ENCODE data around the gene AMFR. TPM values are rescaled to one million over a fixed set of nuclear protein-coding genes. Genes with fewer than 3 reads are reported as not detected.

AMFR gene
- total RNA-seq, 6 experiments from 2014 or later, result 92.2 to 189 (median 137) TPM

GRCh38 chr16:56315955-56316354 lies 109.4 kb downstream of the AMFR start:
- Histone ChIP-seq H3K36me3 (peaks cover 0 to 6% (median 1%) of the 10 kb centered on the region in 4 donors), H3K9me3 (no peaks in the 10 kb centered on the region), H3K27ac (no peak overlapping the region), H3K27me3 (no peaks in the 10 kb centered on the region), H3K4me3 (no peak overlapping the region), H3K4me1 (no peaks in the 10 kb centered on the region)
- TF ChIP-seq CTCF (IDR thresholded peaks at IDR 0.05), result no peak
- TF ChIP-seq POLR2A (IDR thresholded peaks at IDR 0.05), result no peak
- intact Hi-C loops (cut with DNase I), result loop anchor here (5.0 to 10.0 kb wide), 3 partner anchors 271 to 369 kb away; no protein-coding TSS in a partner anchor
- DNase-seq (no peak), ATAC-seq (no peak)
- no CpG with 5 or more reads among the region's 7 CpGs for WGBS (ENCODE audit: insufficient coverage, low coverage, low lambda C conversion rate, missing lambda C conversion rate)

- H3K4me3 ChIP-seq, result no peak overlapping the region
- intact Hi-C loops (cut with DNase I), result loop anchor here in 1 of 2 donors (10.0 kb wide), 1 partner anchor 270 kb away; no protein-coding TSS in a partner anchor
- 82% methylated on average over 14 of the region's 18 CpGs for WGBS (ENCODE audit: insufficient coverage, low coverage, low lambda C conversion rate, missing lambda C conversion rate)
- TF ChIP-seq POLR2A (IDR thresholded peaks at IDR 0.05), result no peak
- no peak for TF ChIP-seq CTCF (IDR thresholded peaks at IDR 0.05)
- H3K27ac ChIP-seq, result no peak overlapping the region
- DNase-seq (no peak), ATAC-seq (no peak)
- H3K4me1 ChIP-seq, result no peaks in the 10 kb centered on the region
- no peaks in the 10 kb centered on the region for H3K27me3 ChIP-seq
- peaks cover 0 to 6% (median 1%) of the 10 kb centered on the region in 4 donors for H3K36me3 ChIP-seq
- H3K9me3 ChIP-seq, result no peaks in the 10 kb centered on the region
These were observed 111.0 kb downstream of the AMFR start for GRCh38 chr16:56314244-56314850.

GRCh38 chr16:56312556-56312955 lies 112.8 kb downstream of the AMFR start:
- 100% methylated on average over 2 of the region's 7 CpGs for WGBS (ENCODE audit: insufficient coverage, low coverage, low lambda C conversion rate, missing lambda C conversion rate)
- H3K4me1 ChIP-seq, result no peaks in the 10 kb centered on the region
- peaks cover 0 to 3% (median 0%) of the 10 kb centered on the region in 4 donors for H3K36me3 ChIP-seq
- ATAC-seq, result no peak
- DNase-seq, result no peak
- H3K9me3 ChIP-seq, result no peaks in the 10 kb centered on the region
- intact Hi-C loops (cut with DNase I), result loop anchor here in 1 of 2 donors (10.0 kb wide), 1 partner anchor 268 kb away; no protein-coding TSS in a partner anchor
- TF ChIP-seq POLR2A (IDR thresholded peaks at IDR 0.05) (no peak), CTCF (IDR thresholded peaks at IDR 0.05) (no peak)
- H3K4me3 ChIP-seq, result no peak overlapping the region
- no peak overlapping the region for H3K27ac ChIP-seq
- no peaks in the 10 kb centered on the region for H3K27me3 ChIP-seq

GRCh38 chr16:56312028-56312300 lies 113.4 kb downstream of the AMFR start:
- Histone ChIP-seq H3K4me3 (no peak overlapping the region), H3K36me3 (peaks cover 0 to 3% (median 0%) of the 10 kb centered on the region in 4 donors), H3K9me3 (no peaks in the 10 kb centered on the region), H3K4me1 (no peaks in the 10 kb centered on the region), H3K27me3 (no peaks in the 10 kb centered on the region), H3K27ac (no peak overlapping the region)
- TF ChIP-seq POLR2A (IDR thresholded peaks at IDR 0.05) (no peak), CTCF (IDR thresholded peaks at IDR 0.05) (no peak)
- no peak for DNase-seq
- no peak for ATAC-seq
- 73% methylated on average over 9 of the region's 11 CpGs for WGBS (ENCODE audit: insufficient coverage, low coverage, low lambda C conversion rate, missing lambda C conversion rate)
- intact Hi-C loops (cut with DNase I), result loop anchor here in 1 of 2 donors (10.0 kb wide), 1 partner anchor 267 kb away; no protein-coding TSS in a partner anchor

Other genes starting within 250 kb of the AMFR start
- 10 to 100 TPM; 18.2 to 45.1 (median 21.5) TPM for gene GNAO1, start 234.1 kb downstream of the AMFR start, total RNA-seq
- gene NUDT21, start 25.8 kb upstream of the AMFR start, total RNA-seq, result 10 to 100 TPM; 26.2 to 35.8 (median 30.3) TPM
- 10 to 100 TPM; 12.2 to 32.0 (median 17.4) TPM for gene OGFOD1, start 26.0 kb upstream of the AMFR start, total RNA-seq
- gene BBS2, start 94.5 kb upstream of the AMFR start, total RNA-seq, result 10 to 100 TPM in 4 of 6 experiments, 1 to 10 TPM in 2; 5.6 to 18.4 (median 10.5) TPM
- gene MT4, start 139.5 kb upstream of the AMFR start, total RNA-seq, result not detected
- gene MT3, start 164.0 kb upstream of the AMFR start, total RNA-seq, result under 1 TPM in 1 of 6 experiments, not detected in 5; 0.62 TPM
- gene MT2A, start 183.0 kb upstream of the AMFR start, total RNA-seq, result 1,000 to 10,000 TPM in 5 of 6 experiments, 100 to 1,000 TPM in 1; 946 to 4,033 (median 2,228) TPM
- 1,000 to 10,000 TPM in 2 of 6 experiments, 100 to 1,000 TPM in 4; 403 to 1,748 (median 691) TPM for gene MT1E, start 200.2 kb upstream of the AMFR start, total RNA-seq
- 100 to 1,000 TPM in 3 of 6 experiments, 10 to 100 TPM in 2, 1 to 10 TPM in 1; 8.6 to 569 (median 84.5) TPM for gene MT1M, start 207.1 kb upstream of the AMFR start, total RNA-seq
- gene MT1A, start 213.1 kb upstream of the AMFR start, total RNA-seq, result 100 to 1,000 TPM in 3 of 6 experiments, 10 to 100 TPM in 3; 34.9 to 161 (median 110) TPM
- gene MT1B, start 226.3 kb upstream of the AMFR start, total RNA-seq, result 1 to 10 TPM in 3 of 6 experiments, not detected in 3; 1.6 to 7.7 (median 2.2) TPM
- gene MT1F, start 232.4 kb upstream of the AMFR start, total RNA-seq, result 100 to 1,000 TPM in 4 of 6 experiments, 10 to 100 TPM in 2; 10.1 to 934 (median 197) TPM
- gene MT1G, start 242.5 kb upstream of the AMFR start, total RNA-seq, result 1,000 to 10,000 TPM in 4 of 6 experiments, 100 to 1,000 TPM in 2; 490 to 8,056 (median 1,365) TPM
- gene MT1H, start 244.3 kb upstream of the AMFR start, total RNA-seq, result 1,000 to 10,000 TPM in 2 of 6 experiments, 100 to 1,000 TPM in 2, under 1 TPM in 1, not detected in 1; 0.74 to 1,258 (median 358) TPM

Measured in right lobe of liver (tissue), 6 donors.